Activated CD4-positive, alpha-beta T cell treated with anti-CD3 and anti-CD28 coated beads, Interleukin-2, amount 10 ng/mL, durations not matched to agents 7 days and 5 days (primary cell): ENCODE results near the gene CDX2. TPM values are rescaled to one million over a fixed set of nuclear protein-coding genes. Genes with fewer than 3 reads are reported as not detected.
A peak's percentile ranks its signal among the peaks of the same experiment; 100 is the strongest.

Experiments
- CTCF ChIA-PET: fragments of 350-600 bp; sonication (Branson Sonifier 250); formaldehyde crosslinking; loops from one replicate; lab custom pipeline; 2021; ENCODE audit warnings: antibody characterized with exemption; lab: Charles Lee
- POLR2A ChIA-PET: fragments of 350-600 bp; sonication (Branson Sonifier 250); formaldehyde crosslinking; loops from one replicate; lab custom pipeline; 2021; ENCODE audit warnings: antibody characterized with exemption; lab: Charles Lee
- DNase-seq: peaks from one replicate; pipeline ENCODE4 v3.0.0-alpha.2; 2020
- H3K27ac Mint-ChIP-seq: one replicate; pipeline ENCODE4 v1.8.0; 2021; ENCODE audit warnings: mild to moderate bottlenecking, moderate library complexity, mixed read lengths
- H3K27me3 Mint-ChIP-seq: one replicate; pipeline ENCODE4 v1.8.0; 2021; ENCODE audit warnings: mixed read lengths
- H3K36me3 Mint-ChIP-seq: one replicate; pipeline ENCODE4 v1.8.0; 2021; ENCODE audit warnings: low read depth, mixed read lengths
- H3K4me1 Mint-ChIP-seq: one replicate; pipeline ENCODE4 v1.8.0; 2021; ENCODE audit warnings: mixed read lengths
- H3K4me3 Mint-ChIP-seq: one replicate; pipeline ENCODE4 v1.8.0; 2021; ENCODE audit warnings: mild to moderate bottlenecking, moderate library complexity, mixed read lengths
- H3K9me3 Mint-ChIP-seq: one replicate; pipeline ENCODE4 v1.8.0; 2021; ENCODE audit warnings: mixed read lengths
- total RNA-seq, 2 experiments: library from RNA; stranded (reverse); gene quantifications; one replicate each; pipeline ENCODE4 v1.2.3, GENCODE V29; 2021

CDX2 gene
- total RNA-seq, 2 experiments from 2014 or later, result not detected

DNA sequence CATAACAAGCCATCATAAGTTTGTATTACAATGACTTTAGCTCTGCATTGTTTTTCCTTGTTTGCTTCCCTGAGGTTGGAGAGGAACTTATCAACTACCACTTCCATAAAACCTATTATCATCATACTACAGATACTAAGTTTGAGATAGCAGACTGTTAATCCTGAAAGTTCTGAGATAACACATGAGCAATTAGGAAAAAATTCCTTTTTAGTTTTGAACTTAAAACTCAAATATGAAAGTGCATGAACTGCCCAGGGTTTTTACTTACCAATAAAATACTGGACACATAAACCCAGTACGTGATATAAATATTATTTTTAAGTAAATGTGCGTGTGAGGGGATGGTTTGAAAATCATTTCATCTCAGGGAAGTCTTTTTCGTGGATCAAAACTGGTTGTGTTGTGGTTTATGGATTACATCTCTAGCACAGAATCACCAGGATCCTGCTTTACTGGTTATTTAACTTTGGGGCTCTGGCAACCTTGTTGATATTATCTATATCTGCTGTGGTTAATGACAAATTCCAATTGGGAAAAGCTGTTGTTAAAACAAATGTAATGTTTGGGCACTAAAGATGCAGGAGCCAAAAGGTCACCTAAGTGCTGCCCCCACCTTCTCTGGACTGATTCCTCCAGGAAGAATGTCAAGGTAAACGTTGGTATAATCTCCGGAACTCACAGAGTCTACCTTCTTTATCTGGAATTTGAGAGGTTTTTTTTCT lies 12.4 kb downstream of the CDX2 start:
- H3K4me3 Mint-ChIP-seq, result no peak overlapping the region
- H3K27me3 Mint-ChIP-seq, result peaks cover 76% of the 10 kb centered on the region
- no peaks in the 10 kb centered on the region for H3K9me3 Mint-ChIP-seq
- DNase-seq, result no peak
- H3K27ac Mint-ChIP-seq, result no peak overlapping the region
- peaks cover 19% of the 10 kb centered on the region for H3K4me1 Mint-ChIP-seq
- CTCF ChIA-PET, result interaction anchor here (0.6 to 1.1 kb wide), 2 partner anchors 21 to 336 kb away, joined by 3 read pairs; no protein-coding TSS in a partner anchor
- POLR2A ChIA-PET, result no interaction called here
- H3K36me3 Mint-ChIP-seq, result no peaks in the 10 kb centered on the region

DNA sequence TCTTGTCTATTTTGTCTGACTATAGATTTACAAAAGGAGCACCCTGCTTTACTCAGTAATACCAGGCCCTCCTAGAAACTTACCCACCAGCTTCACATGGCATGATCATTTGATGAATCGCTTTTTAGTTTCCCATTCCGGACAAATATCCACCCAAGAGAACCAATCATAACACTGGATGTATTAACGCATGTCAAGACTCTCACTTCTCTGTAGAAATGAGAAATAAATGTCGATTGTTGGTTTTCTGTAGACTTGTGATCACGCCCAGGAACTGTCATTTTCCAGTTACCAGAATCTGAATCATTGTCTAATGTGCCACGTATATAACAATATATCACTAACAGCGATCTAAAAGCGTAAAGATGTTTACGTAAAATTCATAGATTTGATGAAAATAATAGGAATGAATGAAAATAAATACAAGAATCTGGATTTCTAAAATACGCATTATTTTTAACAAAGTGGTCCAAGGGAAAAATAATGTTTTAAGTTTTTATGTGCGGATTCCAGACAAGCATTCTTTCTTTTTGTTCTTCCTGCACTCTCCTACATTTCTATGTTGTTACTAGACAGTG lies 14.0 kb downstream of the CDX2 start:
- CTCF ChIA-PET, result interaction anchor here (1.2 to 3.9 kb wide), 7 partner anchors 16 to 593 kb away, joined by 4 to 21 read pairs (median 10); partner anchors contain the start of gene PDX1

DNA sequence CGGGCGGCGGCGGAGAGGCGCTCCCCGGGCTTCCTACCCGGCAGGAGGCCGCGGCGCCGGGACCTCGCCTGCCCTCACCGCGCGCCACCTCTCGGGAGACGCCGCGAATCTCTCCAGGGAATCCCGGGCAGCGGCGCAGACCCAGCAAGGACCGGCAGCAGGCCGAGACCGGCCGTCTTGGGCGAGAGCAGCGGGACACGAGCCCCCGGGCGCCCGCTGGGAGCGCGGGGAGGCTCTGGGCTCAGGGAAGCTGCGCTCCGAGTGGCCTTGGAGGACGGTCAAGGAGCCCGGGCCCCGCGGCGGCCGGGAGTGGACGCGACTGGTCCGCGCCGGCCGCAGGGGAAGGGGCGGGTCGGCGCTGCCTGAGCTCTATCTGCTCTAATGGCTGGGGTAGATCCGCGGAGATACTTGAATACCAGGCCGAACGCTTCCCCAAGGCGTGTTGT lies 14.7 kb downstream of the CDX2 start:
- Mint-ChIP-seq H3K36me3 (no peaks in the 10 kb centered on the region), H3K27ac (no peak overlapping the region), H3K4me3 (peak overlapping the region; percentile 62), H3K4me1 (peaks cover 16% of the 10 kb centered on the region), H3K9me3 (peaks cover 3% of the 10 kb centered on the region), H3K27me3 (peaks cover 73% of the 10 kb centered on the region)
- CTCF ChIA-PET, result interaction anchor here (0.5 to 3.9 kb wide), 15 partner anchors 8 to 969 kb away, joined by 3 to 21 read pairs (median 5); partner anchors contain the start of gene PDX1
- DNase-seq, result no peak
- POLR2A ChIA-PET, result no interaction called here

More for the DNA sequence above, 14.0 kb downstream of the CDX2 start:
- Mint-ChIP-seq H3K4me1 (peaks cover 18% of the 10 kb centered on the region), H3K9me3 (peaks cover under 1% of the 10 kb centered on the region), H3K36me3 (no peaks in the 10 kb centered on the region), H3K27me3 (peaks cover 75% of the 10 kb centered on the region), H3K4me3 (no peak overlapping the region), H3K27ac (no peak overlapping the region)
- DNase-seq, result no peak
- POLR2A ChIA-PET, result no interaction called here

DNA sequence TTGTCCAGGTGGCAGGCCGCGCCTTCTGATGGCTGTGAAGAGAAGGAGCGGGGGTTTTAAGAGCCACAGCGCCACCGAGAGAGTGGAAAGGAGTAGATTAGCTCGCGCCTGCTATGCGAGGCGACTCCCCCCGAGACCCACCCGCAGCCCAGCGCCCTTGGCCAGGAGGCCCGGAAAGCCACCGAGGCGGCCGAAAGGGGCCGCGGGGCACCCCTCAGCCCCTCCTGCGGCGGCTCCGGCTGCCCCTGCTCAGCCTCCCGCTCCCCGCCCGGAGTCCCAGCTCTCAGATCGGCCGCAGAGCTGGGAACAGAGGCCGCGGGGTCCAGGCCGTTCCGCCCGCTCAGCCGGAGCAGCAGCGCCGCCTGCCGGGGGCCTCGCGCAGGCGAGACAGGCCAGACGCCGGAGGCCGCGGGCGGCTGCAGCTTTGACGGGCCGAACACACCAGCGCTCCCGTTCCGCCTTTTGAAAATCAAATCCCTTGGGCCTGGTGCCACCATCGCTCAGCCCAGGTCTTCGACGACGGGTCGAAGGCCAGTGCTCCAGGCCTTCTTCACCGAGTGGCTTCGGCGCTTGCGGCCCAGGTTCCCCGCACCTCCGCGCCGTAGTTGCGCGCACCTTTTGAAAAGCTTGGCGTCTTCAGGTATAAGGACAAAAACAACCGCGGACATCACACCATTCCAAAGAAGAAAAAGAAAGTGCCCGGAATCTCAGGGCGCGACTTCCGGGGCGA lies 15.3 kb downstream of the CDX2 start:
- ChIA-PET CTCF (interaction anchor here (0.5 to 3.9 kb wide), 20 partner anchors 8 to 969 kb away, joined by 3 to 21 read pairs (median 4); partner anchors contain the start of gene PDX1), POLR2A (no interaction called here)
- peak overlapping the region; percentile 62 for H3K4me3 Mint-ChIP-seq
- peak overlapping the region; percentile 19 for H3K27ac Mint-ChIP-seq
- DNase-seq, result peak; percentile 56
- H3K9me3 Mint-ChIP-seq, result peaks cover 3% of the 10 kb centered on the region
- H3K27me3 Mint-ChIP-seq, result peaks cover 69% of the 10 kb centered on the region
- no peaks in the 10 kb centered on the region for H3K36me3 Mint-ChIP-seq
- H3K4me1 Mint-ChIP-seq, result peaks cover 16% of the 10 kb centered on the region

DNA sequence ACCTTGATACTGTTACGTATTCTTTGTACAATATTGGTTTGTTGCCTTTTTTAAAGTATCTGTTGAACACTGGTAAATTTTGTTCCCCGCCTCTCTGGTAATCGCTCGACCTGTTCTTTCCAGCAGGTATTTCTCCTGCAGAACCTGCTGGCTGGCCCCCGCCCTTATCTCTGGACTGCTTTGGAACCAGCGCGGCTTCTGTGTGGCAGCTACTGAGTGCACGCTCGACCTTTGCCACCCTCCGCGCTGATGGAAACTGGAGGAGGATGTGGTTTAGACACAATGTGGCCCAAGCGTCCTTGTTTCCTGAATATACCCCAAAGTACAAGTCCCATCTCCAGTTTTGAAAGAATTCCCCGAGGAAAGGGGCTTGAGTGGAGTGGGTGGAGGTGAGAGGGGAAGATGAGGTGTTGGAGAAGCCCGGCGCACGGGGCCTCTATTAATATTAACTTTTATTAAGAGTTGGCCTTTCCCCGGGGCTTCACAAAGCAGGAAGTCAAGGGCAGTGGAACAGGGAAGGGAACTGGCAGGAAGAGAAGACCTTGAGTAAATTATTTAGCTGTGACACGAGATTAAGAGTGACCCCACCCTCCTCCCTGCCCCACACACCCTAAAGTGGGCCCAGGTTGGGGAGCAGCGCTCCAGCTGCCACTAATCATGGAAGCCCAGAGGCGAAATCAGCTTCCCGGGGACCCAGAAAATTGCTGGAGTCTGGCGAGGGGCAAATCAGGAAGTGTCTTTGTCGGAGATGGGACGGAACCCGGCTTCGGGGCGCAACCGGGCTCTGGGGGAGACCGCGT lies 16.0 kb downstream of the CDX2 start:
- H3K4me3 Mint-ChIP-seq, result peak overlapping the region; percentile 36
- ChIA-PET POLR2A (no interaction called here), CTCF (interaction anchor here (0.6 to 3.9 kb wide), 17 partner anchors 13 to 968 kb away, joined by 3 to 21 read pairs (median 4); partner anchors contain the start of gene PDX1)
- no peak for DNase-seq
- no peaks in the 10 kb centered on the region for H3K36me3 Mint-ChIP-seq
- peaks cover 3% of the 10 kb centered on the region for H3K9me3 Mint-ChIP-seq
- H3K27me3 Mint-ChIP-seq, result peaks cover 63% of the 10 kb centered on the region
- no peak overlapping the region for H3K27ac Mint-ChIP-seq
- peaks cover 16% of the 10 kb centered on the region for H3K4me1 Mint-ChIP-seq

DNA sequence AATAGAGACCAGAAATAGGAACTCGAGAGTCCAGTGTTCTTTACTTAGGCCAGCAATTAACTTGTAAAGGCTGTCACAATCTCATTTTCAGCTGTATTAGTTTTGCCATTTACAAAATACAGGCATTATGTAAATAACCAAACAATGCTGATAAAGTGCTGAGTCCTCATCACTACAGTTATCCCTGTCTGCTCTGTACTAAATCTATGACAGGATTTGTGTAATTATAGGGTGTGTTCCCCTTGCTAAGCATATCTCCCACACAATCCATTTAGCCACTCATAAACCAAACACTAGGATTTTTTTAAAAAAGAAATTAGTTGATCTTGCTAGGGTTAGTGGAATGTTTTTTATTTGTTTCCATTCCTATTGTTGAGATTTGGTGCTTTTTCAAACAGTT lies 26.1 kb downstream of the CDX2 start:
- Mint-ChIP-seq H3K27me3 (peaks cover 2% of the 10 kb centered on the region), H3K4me1 (no peaks in the 10 kb centered on the region), H3K4me3 (no peak overlapping the region), H3K36me3 (no peaks in the 10 kb centered on the region), H3K9me3 (no peaks in the 10 kb centered on the region), H3K27ac (no peak overlapping the region)
- DNase-seq, result no peak
- CTCF ChIA-PET, result interaction anchor here (0.6 to 1.4 kb wide), 2 partner anchors 11 to 117 kb away, joined by 3 to 4 read pairs; no protein-coding TSS in a partner anchor
- POLR2A ChIA-PET, result no interaction called here

DNA sequence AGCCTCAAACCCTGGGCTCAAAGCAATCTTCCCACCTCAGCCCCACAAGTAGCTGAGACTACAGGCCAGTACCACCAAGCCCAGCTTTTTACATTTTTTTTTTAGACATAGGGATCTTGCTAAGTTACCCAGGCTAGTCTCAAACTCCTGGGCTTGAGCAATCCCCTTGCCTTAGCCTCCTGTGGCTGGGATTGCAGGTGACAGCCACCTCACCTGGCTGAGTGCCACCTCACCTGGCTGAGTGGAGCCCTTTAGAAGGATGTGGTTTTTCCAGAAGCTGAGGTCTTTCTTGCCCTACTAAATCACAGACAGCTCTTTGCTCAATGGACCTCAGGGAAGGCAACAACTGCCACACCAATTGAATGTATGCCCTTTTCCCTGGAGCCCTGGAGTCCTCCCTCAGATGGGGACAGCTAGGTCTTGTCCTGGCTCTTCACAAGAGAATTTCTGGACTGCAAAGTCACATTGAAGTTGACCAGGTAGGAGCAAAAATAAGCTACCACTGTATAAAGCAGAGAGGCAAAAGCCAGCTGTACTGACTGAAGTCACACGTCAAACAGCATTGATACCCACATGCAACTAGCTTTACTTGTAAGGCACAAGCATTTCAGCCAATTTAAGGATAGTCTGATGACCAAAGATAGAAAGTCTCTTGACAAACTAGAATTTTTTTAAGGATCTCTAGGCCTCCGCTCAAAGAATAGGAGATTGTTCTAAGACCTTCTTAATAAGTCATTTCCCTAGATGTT lies 35.4 kb downstream of the CDX2 start:
- Mint-ChIP-seq H3K36me3 (no peaks in the 10 kb centered on the region), H3K27ac (no peak overlapping the region), H3K9me3 (no peaks in the 10 kb centered on the region), H3K4me1 (no peaks in the 10 kb centered on the region), H3K27me3 (peaks cover 32% of the 10 kb centered on the region), H3K4me3 (no peak overlapping the region)
- ChIA-PET POLR2A (interaction anchor here (0.5 kb wide), 1 partner anchor 18 kb away, joined by 3 read pairs; no protein-coding TSS in a partner anchor), CTCF (interaction anchor here (1.2 kb wide), 1 partner anchor 20 kb away, joined by 5 read pairs; no protein-coding TSS in a partner anchor)
- no peak for DNase-seq

DNA sequence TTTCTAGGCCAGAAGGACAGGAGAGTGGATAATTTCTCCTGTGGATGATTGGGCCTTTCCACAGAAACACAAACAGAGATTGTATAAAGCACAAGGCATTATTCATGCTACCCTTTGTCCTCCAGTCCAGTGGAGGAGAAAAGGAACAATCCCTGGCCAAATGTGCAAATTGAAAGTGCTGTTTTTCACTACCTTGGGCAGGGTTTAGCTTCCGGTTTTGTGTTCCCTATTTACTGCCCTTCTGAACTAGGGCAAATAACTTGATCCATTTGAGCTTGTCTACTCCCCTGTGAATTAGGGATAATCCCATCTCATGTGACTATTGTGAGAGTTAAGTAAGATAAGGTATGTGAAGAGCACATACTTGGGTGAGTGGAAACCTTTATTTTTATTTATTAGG lies 36.0 kb downstream of the CDX2 start:
- DNase-seq, result no peak
- H3K27me3 Mint-ChIP-seq, result peaks cover 38% of the 10 kb centered on the region
- ChIA-PET POLR2A (interaction anchor here (0.5 kb wide), 1 partner anchor 18 kb away, joined by 3 read pairs; no protein-coding TSS in a partner anchor), CTCF (interaction anchor here (1.2 kb wide), 1 partner anchor 21 kb away, joined by 5 read pairs; no protein-coding TSS in a partner anchor)
- no peaks in the 10 kb centered on the region for H3K36me3 Mint-ChIP-seq
- no peaks in the 10 kb centered on the region for H3K9me3 Mint-ChIP-seq
- no peaks in the 10 kb centered on the region for H3K4me1 Mint-ChIP-seq
- H3K27ac Mint-ChIP-seq, result no peak overlapping the region
- no peak overlapping the region for H3K4me3 Mint-ChIP-seq

DNA sequence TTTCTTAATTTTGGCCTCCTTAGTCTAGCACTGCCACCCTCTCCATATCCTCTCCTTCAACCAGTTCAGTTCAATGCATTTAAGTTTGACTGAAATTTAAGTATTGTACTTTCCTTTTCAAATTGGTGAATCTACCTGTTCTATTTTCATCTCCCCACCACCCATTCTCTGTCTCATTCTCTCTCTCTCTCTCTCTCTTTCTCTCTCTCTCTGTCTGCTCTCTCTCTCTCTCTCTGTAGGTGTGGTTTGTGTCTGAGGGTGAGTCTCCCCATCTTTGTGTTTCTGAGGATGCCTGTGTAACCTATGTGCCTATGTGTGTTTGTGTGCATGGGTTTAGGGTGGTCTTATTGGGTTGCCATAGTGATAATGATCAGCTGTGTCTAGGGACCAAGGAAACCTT lies 39.2 kb downstream of the CDX2 start:
- ChIA-PET POLR2A (no interaction called here), CTCF (interaction anchor here (4.5 kb wide), 1 partner anchor 24 kb away, joined by 21 read pairs; no protein-coding TSS in a partner anchor)
- DNase-seq, result no peak
- Mint-ChIP-seq H3K9me3 (no peaks in the 10 kb centered on the region), H3K4me1 (peaks cover 10% of the 10 kb centered on the region), H3K27me3 (peaks cover 71% of the 10 kb centered on the region), H3K4me3 (no peak overlapping the region), H3K36me3 (peaks cover 2% of the 10 kb centered on the region), H3K27ac (no peak overlapping the region)

GRCh38 chr13:27928805-27929753 lies 40.0 kb downstream of the CDX2 start:
- ChIA-PET CTCF (interaction anchor here (0.6 to 4.5 kb wide), 5 partner anchors 13 to 831 kb away, joined by 3 to 21 read pairs (median 4); no protein-coding TSS in a partner anchor), POLR2A (no interaction called here)
- Mint-ChIP-seq H3K36me3 (peaks cover 2% of the 10 kb centered on the region), H3K27ac (no peak overlapping the region), H3K27me3 (peaks cover 74% of the 10 kb centered on the region), H3K4me1 (peaks cover 10% of the 10 kb centered on the region), H3K9me3 (no peaks in the 10 kb centered on the region), H3K4me3 (no peak overlapping the region)
- no peak for DNase-seq
